ENCODE measurements around the gene PMEPA1.

The PMEPA1 gene

DNA sequence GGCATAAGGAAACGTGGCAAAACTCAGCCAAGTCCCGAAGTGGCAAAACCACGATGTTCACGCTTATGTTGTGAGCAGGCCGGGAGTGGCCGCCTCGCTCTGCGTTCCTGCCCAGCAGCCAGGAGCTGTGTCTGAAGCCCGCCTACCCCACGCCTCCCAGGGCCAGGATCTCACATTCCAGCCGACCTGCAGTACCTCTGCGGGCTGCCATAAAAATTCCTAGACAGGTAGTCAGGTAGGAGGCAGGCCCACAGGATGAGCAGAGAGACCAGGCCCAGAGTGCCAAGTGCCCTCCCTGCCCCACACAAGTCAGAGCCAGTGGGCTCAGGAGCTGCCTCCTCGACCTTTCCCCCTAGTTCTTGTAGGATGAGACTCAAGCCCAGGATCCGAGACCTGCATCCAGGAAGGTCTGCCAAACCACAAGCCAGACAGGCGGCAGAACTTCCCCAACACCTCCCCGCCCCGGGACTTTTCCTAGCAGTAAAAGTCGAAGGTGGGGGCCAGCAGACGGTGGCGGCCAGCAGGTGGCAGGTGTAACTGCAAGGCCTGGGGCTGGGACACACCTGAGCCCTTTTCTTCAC lies 16.7 kb downstream of the PMEPA1 start:
- no peak for DNase-seq

- DNase-seq: no peak
Measured at GRCh38 chr20:57692393-57692792, 17.4 kb downstream of the PMEPA1 start.

GRCh38 chr20:57691699-57692098 lies 18.1 kb downstream of the PMEPA1 start:
- DNase-seq: no peak

DNA sequence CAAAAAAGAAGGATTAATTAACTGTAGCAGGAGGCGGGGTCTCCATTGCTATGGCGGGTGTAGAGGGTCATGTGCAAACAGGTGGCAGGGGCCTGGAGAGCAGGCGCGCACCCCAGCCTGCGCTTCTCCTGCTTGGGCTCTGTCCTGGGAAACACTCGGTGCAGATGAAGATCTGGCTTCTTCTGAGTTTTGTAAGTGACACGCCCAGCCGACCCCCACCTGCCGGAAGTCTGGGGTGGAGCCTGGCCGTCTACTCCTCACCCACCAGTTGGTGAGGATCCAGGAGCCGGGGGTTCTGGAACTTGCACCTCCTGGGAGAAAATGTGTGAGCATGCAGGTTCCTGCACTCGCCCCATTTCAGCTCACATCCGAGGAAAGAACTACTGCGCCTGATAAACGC lies 19.3 kb downstream of the PMEPA1 start:
- no peak for DNase-seq

DNA sequence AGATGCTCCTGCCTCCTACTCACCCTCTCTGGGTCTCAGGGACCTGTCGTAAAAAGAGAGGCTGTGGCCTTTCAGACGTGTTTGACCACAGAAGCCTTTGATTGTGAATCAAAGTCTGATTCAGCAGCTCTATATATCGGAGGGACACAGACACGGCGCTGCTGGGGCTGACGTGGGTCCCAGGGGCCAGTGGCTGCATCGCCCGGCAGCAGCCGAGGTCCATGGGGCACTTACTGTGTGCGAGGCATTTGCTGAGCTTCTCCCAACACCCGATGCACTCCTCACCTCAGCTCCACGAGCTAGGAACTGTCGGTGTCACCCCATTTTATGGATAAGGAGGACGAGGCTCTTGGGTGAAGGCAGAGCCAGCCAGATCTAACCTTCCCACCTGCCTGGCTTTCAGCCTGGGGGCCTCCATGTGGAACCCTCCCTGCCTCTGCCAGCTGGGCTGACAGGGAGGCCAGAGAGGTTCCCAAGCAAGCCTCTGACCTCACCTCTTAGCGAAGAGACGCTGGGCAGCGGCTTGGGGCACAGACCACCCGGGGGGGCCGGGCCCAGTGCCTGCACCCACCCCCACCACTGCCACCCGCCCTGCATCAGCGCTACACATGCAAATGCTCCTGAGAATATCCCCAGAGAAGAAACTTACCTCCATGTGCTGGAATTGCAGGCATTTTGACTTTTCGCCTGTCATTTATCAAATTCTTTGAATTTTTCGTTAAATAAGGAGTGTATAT lies 19.9 kb downstream of the PMEPA1 start:
- no peak for DNase-seq

- DNase-seq: no peak
Measured at GRCh38 chr20:57688864-57689263, 21.0 kb downstream of the PMEPA1 start.

DNA sequence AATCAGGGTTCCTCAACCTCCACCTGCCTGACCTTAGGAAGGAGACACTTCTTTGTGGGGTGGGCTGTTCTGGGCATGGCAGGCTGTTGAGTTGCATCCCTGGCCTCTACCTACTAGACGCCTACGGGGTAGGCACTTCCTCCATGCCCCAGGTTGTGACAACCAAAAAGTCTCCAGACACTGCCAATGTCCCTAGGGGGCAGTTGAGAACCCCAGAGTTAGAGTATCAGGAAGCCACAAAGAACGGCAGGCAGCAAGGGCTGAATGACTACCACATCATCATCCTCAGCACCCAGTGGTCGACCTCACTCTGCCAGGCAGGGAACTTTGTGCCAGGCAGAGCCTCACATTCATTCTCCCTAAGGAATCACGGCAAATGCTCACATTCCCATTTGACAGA lies 21.5 kb downstream of the PMEPA1 start:
- no peak for DNase-seq

GRCh38 chr20:57686931-57687652 lies 22.7 kb downstream of the PMEPA1 start:
- DNase-seq: no peak

DNA sequence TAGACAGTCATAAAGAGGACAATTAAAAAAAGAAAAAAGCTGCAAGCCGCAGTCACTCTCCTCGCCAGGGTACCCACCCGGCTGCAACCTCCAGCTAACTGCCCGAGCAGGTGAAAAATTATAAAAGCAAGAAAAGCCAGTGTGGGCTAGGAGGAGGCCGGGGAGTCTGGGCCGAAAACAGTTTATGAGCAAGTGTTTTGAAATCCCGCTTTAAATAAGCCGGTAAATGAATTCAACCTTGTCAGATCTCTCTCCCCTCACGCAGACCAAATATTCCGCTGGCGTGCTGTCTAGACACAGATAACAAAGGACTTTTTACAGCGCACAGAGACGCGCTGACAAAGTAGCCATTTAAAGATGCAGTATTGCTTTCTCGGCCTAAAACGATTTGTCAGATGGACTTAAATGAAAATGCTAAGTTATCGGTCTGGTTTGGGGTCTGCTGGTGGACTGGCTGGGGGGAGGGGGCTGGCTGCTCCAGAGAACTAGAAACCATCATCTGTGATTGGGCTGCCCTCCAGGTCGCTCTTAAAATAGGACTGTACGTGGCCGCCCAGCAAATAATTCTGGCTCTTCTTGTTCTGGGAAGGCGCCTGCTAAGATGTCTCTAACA lies 24.6 kb downstream of the PMEPA1 start:
- no peak for DNase-seq

DNA sequence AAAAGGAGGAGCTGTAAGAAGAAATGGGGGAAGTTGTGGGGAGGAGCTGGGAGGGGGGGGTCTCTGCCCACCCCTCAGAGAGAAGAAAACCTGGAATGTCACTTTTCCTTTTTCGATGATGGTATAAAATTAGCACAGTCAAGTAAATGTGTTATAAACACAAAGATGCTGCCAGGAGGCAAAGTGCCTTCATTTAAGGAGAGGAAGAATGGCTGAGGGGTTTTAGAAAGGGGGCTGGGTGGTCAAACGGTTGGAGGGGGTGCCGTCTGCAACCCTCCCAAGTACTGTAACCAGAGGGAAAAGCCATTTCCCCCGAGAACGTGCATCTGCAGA lies 25.0 kb downstream of the PMEPA1 start:
- no peak for DNase-seq

DNA sequence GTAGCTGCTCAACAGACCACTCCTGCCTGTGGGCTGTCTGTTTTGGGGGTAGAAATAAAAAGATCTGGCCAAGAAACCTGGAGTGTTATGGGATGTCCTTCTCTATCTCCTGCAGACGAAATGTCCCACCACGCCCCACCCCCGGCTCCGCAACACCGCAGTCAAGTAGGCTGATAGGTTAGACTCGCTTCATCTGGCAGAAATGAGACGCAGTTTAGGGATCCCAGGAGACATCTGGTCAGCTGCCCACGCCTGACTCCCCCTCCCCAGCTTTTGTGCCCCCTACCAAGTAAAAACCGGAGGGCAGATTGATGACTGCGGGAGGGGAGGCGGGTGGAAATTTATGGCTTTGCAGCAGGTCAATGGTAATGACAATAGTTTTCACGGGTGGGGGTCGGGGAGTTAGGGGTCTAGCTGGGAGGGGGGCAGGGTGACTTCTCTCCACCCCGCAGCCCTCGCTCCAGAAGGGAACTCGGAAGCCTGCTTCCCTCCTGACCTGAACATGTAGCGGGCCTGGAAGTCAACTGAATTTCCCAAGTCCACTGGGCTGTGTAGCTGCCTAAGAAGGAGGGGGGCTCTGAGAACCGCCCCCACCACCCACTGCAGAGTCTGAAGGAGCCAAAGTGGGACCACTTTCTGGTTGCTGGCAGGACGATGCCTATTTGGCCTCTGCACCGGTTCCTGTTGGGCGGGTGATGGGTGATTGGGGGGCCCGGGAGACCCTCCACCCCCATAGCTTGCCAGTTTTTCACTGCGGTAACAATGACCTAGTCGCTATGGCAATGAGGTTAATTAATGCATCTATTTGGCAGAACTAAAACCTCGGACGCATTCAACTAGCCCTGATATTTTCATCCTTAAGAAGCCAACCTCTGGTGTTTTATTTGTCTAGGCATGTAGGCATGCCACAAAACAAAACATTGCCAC lies 25.7 kb downstream of the PMEPA1 start:
- DNase-seq: no peak

GRCh38 chr20:57683287-57683686 lies 26.5 kb downstream of the PMEPA1 start:
- DNase-seq: no peak

DNA sequence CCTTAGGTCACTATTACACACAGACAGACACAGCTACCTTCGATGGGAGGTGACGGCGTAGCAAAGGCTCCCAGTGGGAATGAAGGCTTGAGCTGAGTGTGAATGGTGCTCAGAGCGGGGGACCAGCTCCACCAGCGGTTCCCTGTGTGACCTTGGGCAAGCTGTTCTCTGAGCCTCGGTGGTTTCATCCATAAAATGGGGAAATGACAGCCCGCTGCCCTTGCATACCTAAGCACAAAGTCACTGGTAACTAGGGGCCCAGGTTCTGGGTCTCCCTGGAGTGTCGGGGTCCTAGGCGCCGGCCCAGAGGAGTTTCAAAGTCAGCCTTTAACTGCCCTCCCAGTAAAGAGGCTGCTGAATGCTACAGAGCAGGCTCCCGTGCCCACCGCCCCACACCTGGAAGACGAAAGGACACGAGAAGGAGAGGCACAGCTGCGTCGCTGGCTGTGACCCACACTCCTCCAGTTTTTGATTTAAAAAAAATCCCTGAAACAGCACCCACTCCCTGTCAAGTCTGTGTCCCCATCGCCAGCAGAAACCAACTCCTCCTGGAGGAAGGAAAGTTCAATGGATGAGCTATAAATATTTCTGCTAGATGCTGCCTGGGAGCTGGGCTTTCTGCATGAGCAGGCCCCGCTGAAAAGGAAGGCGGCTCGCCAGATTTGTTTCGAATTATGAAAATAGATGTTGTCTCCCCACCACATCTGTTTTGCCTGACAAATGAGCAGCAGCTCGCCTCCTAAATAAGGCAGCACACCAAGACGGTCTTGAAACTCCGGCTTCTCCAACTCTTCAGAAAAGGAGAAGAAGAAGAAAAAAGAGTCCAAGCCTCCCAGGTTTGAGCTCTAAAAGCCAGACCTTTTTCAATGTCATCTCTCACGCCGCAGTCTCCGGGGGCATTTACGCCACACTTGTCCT lies 27.4 kb downstream of the PMEPA1 start:
- DNase-seq: no peak

GRCh38 chr20:57680934-57681914 lies 28.6 kb downstream of the PMEPA1 start:
- DNase-seq: peak; percentile 47

GRCh38 chr20:57680131-57680716 lies 29.6 kb downstream of the PMEPA1 start:
- no peak for DNase-seq

DNA sequence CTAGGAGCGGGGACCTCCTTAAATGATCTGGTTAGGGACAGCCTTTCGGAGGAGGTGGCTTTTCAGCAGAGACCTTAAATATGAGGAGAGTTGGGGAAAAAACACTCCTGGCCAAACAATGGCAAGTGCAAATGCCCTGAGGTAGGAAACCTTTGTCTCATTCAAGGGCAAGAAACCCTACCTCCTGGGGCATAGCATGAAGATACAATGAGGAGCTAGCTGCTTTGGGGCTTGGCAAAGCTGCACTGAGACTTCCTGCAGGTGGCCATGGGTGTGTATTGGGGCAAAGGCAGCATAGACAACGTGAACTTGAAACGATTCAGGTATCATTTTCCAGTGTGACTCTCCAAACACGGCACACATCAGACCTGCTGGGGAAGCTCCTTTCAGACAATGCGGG lies 30.7 kb downstream of the PMEPA1 start:
- DNase-seq: no peak

DNA sequence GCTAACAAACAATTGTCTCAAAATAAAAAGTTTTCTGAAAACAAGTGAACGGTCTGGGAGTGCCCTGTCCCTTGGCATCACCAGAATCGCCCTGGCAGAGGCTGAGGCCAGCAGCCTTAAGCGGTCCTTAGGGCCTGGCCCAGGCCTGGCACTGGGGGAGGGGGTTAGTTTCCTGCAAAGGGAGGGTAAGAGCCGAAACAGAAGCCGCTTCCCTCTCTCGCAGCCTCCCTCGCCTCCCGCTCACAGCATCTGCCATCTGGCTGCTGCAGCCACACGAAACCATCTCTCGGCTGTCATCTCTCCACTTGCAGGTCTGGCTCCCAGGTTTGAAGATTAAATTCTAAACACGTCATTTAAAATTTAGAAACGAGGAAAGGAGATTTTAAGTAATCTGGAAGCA lies 31.5 kb downstream of the PMEPA1 start:
- no peak for DNase-seq

GRCh38 chr20:57677584-57677982 lies 32.2 kb downstream of the PMEPA1 start:
- DNase-seq: no peak

- DNase-seq: no peak
Measured at GRCh38 chr20:57676589-57677583, 32.9 kb downstream of the PMEPA1 start.

Measured in activated CD8-positive, alpha-beta memory T cell treated with anti-CD3 and anti-CD28 coated beads, Interleukin-2, amount 50 U/mL, for 4 hours (primary cell).